ENCODE measurements around the gene PCDHGA3.
A peak's percentile ranks its signal among the peaks of the same experiment; 100 is the strongest.
"Not testable (repeated sequence)": the region's sequence is repeated elsewhere in the genome, so short reads cannot be mapped to it uniquely, and the experiment has no call there.

PCDHGA3 gene

GRCh38 chr5:141366016-141366896 is 22.6 kb downstream of the PCDHGA3 start:
- Histone ChIP-seq H3K4me3 (ENCODE audit: low read depth in 1 of 2, low read length in 2 of 2) (peak overlapping the region; percentile 34 to 66), H3K9me3 (ENCODE audit: control insufficient read depth in 1 of 2, low read length in 2 of 2) (peaks cover 49 to 77% of the 10 kb centered on the region in 2 donors), H3K27me3 (ENCODE audit: low read depth, low read length) (no peaks in the 10 kb centered on the region), H3K36me3 (ENCODE audit: control insufficient read depth in 1 of 2, insufficient read depth in 2 of 2, low read length in 2 of 2) (peaks cover 0 to 7% of the 10 kb centered on the region in 2 donors), H3K27ac (ENCODE audit: low read length) (no peak overlapping the region), H3K4me1 (ENCODE audit: control insufficient read depth in 1 of 2, insufficient read depth in 2 of 2, low read length in 2 of 2) (no peaks in the 10 kb centered on the region)

- peaks cover 51 to 78% of the 10 kb centered on the region in 2 donors for H3K9me3 ChIP-seq (ENCODE audit: control insufficient read depth in 1 of 2, low read length in 2 of 2)
- no peaks in the 10 kb centered on the region for H3K4me1 ChIP-seq (ENCODE audit: control insufficient read depth in 1 of 2, insufficient read depth in 2 of 2, low read length in 2 of 2)
- peak within 1 kb of the TSS; percentile 13 to 75 for H3K4me3 ChIP-seq (ENCODE audit: low read depth in 1 of 2, low read length in 2 of 2)
- no peak within 1 kb of the TSS for H3K27ac ChIP-seq (ENCODE audit: low read length)
- peaks cover 0 to 27% of the 10 kb centered on the region in 2 donors for H3K36me3 ChIP-seq (ENCODE audit: control insufficient read depth in 1 of 2, insufficient read depth in 2 of 2, low read length in 2 of 2)
- no peaks in the 10 kb centered on the region for H3K27me3 ChIP-seq (ENCODE audit: low read depth, low read length)
Measured at GRCh38 chr5:141369994-141370848, 26.6 kb downstream of the PCDHGA3 start, which contains the start of gene PCDHGB3. TSS of gene PCDHGB3 (plus strand) at chr5:141370242. CDS start at chr5:141370395, 153 bp downstream.

- peaks cover 0 to 27% of the 10 kb centered on the region in 2 donors for H3K36me3 ChIP-seq (ENCODE audit: control insufficient read depth in 1 of 2, insufficient read depth in 2 of 2, low read length in 2 of 2)
- H3K9me3 ChIP-seq (ENCODE audit: control insufficient read depth in 1 of 2, low read length in 2 of 2) = peaks cover 51 to 77% of the 10 kb centered on the region in 2 donors
- no peaks in the 10 kb centered on the region for H3K27me3 ChIP-seq (ENCODE audit: low read depth, low read length)
- H3K4me1 ChIP-seq (ENCODE audit: control insufficient read depth in 1 of 2, insufficient read depth in 2 of 2, low read length in 2 of 2) = no peaks in the 10 kb centered on the region
- H3K4me3 ChIP-seq (ENCODE audit: low read depth in 1 of 2, low read length in 2 of 2) = peak overlapping the region; percentile 23 to 75
- H3K27ac ChIP-seq (ENCODE audit: low read length) = no peak overlapping the region
Measured at GRCh38 chr5:141371572-141372475, 28.2 kb downstream of the PCDHGA3 start.

GRCh38 chr5:141373673-141374317 is 30.2 kb downstream of the PCDHGA3 start, which contains the start of gene PCDHGA6:
TSS of gene PCDHGA6 (plus strand) at chr5:141373891. CDS start at chr5:141374084, 193 bp downstream.
- H3K27ac ChIP-seq (ENCODE audit: low read length) = no peak within 1 kb of the TSS

DNA sequence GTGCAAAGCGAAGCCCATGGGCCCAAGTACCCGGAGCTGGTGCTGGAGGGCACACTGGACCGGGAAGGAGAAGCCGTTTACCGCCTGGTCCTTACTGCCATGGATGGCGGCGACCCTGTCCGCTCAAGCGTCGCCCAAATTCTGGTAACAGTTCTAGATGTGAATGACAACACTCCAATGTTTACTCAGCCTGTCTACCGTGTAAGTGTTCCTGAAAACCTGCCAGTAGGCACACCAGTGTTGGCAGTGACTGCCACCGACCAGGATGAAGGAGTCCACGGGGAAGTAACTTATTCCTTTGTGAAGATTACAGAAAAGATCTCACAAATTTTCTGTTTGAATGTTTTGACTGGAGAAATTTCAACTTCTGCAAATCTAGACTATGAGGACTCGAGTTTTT is 31.0 kb downstream of the PCDHGA3 start:
- no peak overlapping the region for H3K27ac ChIP-seq (ENCODE audit: low read length)
- H3K4me1 ChIP-seq (ENCODE audit: control insufficient read depth in 1 of 2, insufficient read depth in 2 of 2, low read length in 2 of 2) = no peaks in the 10 kb centered on the region
- H3K9me3 ChIP-seq (ENCODE audit: control insufficient read depth in 1 of 2, low read length in 2 of 2) = peaks cover 48 to 83% of the 10 kb centered on the region in 2 donors
- no peaks in the 10 kb centered on the region for H3K27me3 ChIP-seq (ENCODE audit: low read depth, low read length)
- H3K4me3 ChIP-seq (ENCODE audit: low read depth in 1 of 2, low read length in 2 of 2) = peak overlapping the region; percentile 34 to 75
- H3K36me3 ChIP-seq (ENCODE audit: control insufficient read depth in 1 of 2, insufficient read depth in 2 of 2, low read length in 2 of 2) = peaks cover 0 to 32% of the 10 kb centered on the region in 2 donors

More at GRCh38 chr5:141373673-141374317, 30.2 kb downstream of the PCDHGA3 start, which contains the start of gene PCDHGA6:
- Histone ChIP-seq H3K36me3 (ENCODE audit: control insufficient read depth in 1 of 2, insufficient read depth in 2 of 2, low read length in 2 of 2) (peaks cover 0 to 32% of the 10 kb centered on the region in 2 donors), H3K27me3 (ENCODE audit: low read depth, low read length) (no peaks in the 10 kb centered on the region), H3K9me3 (ENCODE audit: control insufficient read depth in 1 of 2, low read length in 2 of 2) (peaks cover 45 to 81% of the 10 kb centered on the region in 2 donors), H3K4me3 (ENCODE audit: low read depth in 1 of 2, low read length in 2 of 2) (peak within 1 kb of the TSS; percentile 34 to 75), H3K4me1 (ENCODE audit: control insufficient read depth in 1 of 2, insufficient read depth in 2 of 2, low read length in 2 of 2) (no peaks in the 10 kb centered on the region)

DNA sequence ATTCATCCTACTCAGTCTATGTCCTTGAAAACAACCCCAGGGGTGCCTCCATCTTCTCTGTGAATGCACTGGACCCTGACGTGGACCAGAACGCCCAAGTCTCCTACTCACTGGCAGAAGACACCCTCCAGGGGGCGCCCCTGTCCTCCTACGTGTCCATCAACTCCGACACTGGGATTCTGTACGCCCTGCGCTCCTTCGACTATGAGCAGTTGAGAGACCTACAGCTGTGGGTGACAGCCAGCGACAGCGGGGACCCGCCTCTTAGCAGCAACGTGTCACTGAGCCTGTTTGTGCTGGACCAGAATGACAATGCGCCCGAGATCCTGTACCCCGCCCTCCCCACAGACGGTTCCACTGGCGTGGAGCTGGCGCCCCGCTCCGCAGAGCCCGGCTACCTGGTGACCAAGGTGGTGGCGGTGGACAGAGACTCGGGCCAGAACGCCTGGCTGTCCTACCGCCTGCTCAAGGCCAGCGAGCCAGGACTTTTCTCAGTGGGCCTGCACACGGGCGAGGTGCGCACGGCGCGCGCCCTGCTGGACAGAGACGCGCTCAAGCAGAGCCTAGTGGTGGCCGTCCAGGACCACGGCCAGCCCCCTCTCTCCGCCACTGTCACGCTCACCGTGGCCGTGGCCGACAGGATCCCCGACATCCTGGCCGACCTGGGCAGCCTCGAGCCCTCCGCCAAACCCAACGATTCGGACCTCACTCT is 32.0 kb downstream of the PCDHGA3 start:
- H3K27me3 ChIP-seq (ENCODE audit: low read depth, low read length); H3K27ac ChIP-seq (ENCODE audit: low read length); H3K4me1 ChIP-seq (ENCODE audit: control insufficient read depth in 1 of 2, insufficient read depth in 2 of 2, low read length in 2 of 2): not testable (repeated sequence)
- H3K9me3 ChIP-seq (ENCODE audit: control insufficient read depth in 1 of 2, low read length in 2 of 2) = peaks cover 51 to 83% of the 10 kb centered on the region in 2 donors
- H3K4me3 ChIP-seq (ENCODE audit: low read depth in 1 of 2, low read length in 2 of 2) = peak overlapping the region in 1 of 2 donors; percentile 75
- H3K36me3 ChIP-seq (ENCODE audit: control insufficient read depth in 1 of 2, insufficient read depth in 2 of 2, low read length in 2 of 2) = peaks cover 0 to 25% of the 10 kb centered on the region in 2 donors

DNA sequence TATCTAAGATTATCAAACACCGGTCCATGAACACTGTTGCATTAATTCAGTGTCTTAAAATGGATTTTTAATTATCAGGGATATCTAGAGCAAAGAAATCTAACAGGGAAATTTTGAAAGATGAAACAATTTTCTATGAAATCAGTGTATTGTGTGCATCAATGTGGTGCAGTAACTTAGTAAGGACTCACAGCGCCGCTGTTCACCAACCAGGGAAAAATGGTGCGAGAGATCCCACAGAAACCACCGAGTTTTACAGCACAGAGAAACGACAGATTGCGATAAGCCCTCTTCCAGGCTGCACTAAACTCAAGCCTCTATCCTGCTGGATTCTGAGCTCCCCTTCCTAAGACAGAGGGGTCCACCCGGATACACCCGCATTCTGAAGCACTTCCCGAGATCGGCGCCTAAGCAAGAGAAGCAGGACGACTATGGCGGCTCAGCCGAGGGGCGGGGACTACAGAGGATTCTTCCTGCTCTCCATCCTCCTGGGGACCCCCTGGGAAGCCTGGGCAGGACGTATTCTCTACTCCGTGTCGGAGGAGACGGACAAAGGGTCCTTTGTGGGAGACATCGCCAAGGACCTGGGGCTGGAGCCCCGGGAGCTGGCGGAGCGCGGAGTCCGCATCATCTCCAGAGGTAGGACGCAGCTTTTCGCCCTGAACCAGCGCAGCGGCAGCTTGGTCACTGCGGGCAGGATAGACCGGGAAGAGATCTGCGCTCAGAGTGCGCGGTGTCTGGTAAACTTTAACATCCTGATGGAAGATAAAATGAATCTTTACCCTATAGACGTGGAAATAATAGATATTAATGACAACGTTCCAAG is 39.1 kb downstream of the PCDHGA3 start, which contains the start of gene PCDHGA7:
TSS of gene PCDHGA7 (plus strand) at position 274 of the 826 bp plus-strand sequence. CDS start at position 432, 158 bp downstream.
- Histone ChIP-seq H3K27ac (ENCODE audit: low read length) (no peak within 1 kb of the TSS), H3K4me3 (ENCODE audit: low read depth in 1 of 2, low read length in 2 of 2) (peak within 1 kb of the TSS; percentile 45 to 73), H3K4me1 (ENCODE audit: control insufficient read depth in 1 of 2, insufficient read depth in 2 of 2, low read length in 2 of 2) (no peaks in the 10 kb centered on the region), H3K9me3 (ENCODE audit: control insufficient read depth in 1 of 2, low read length in 2 of 2) (peaks cover 61 to 82% of the 10 kb centered on the region in 2 donors), H3K36me3 (ENCODE audit: control insufficient read depth in 1 of 2, insufficient read depth in 2 of 2, low read length in 2 of 2) (peaks cover 0 to 11% of the 10 kb centered on the region in 2 donors), H3K27me3 (ENCODE audit: low read depth, low read length) (no peaks in the 10 kb centered on the region)

GRCh38 chr5:141383345-141383744 is 39.7 kb downstream of the PCDHGA3 start:
- Histone ChIP-seq H3K27me3 (ENCODE audit: low read depth, low read length) (no peaks in the 10 kb centered on the region), H3K4me3 (ENCODE audit: low read depth in 1 of 2, low read length in 2 of 2) (peak overlapping the region; percentile 45 to 73), H3K4me1 (ENCODE audit: control insufficient read depth in 1 of 2, insufficient read depth in 2 of 2, low read length in 2 of 2) (no peaks in the 10 kb centered on the region), H3K36me3 (ENCODE audit: control insufficient read depth in 1 of 2, insufficient read depth in 2 of 2, low read length in 2 of 2) (peaks cover 0 to 11% of the 10 kb centered on the region in 2 donors), H3K9me3 (ENCODE audit: control insufficient read depth in 1 of 2, low read length in 2 of 2) (peaks cover 63 to 84% of the 10 kb centered on the region in 2 donors), H3K27ac (ENCODE audit: low read length) (no peak overlapping the region)
